ENCODE data around the gene BBX.

DNA sequence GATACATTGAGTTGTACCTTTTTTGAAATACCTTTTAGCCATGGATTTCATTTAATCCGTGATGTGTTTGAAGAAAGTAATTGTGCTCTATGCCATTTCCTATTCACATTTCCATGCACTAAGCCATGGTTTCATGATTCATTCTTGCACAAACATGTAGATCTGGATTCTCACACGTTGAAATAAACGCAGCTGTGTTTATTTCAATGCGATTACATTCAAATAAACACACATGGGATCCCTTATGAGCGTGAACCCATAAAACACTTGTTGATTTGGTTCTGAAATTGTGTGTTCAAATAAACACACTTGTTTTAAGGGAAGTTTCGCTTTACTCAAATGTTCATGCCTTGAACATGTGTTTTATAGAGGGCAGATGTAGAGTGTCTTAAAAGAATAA is 39.2 kb downstream of the BBX start:
- TF ChIP-seq CTCF (IDR thresholded peaks at IDR 0.05; ENCODE audit: insufficient read depth, low read length) (no peak), POLR2AphosphoS5 (IDR thresholded peaks at IDR 0.05; ENCODE audit: low read depth) (no peak)
